Measurements from ENCODE around the gene C1orf35. TPM values are rescaled to one million over a fixed set of nuclear protein-coding genes. Genes with fewer than 3 reads are reported as not detected.

C1orf35 gene
- total and polyA plus RNA-seq, 4 donors = 4.0 to 7.5 (median 6.4) TPM

GRCh38 chr1:228109073-228109961, 6.2 kb upstream of the C1orf35 start, which contains the start of gene MRPL55 (continued):
- TF ChIP-seq ZBTB33 (IDR thresholded peaks at IDR 0.05) = no peak
- no peak for TF ChIP-seq TAF1 (conservative IDR thresholded peaks at IDR 0.05)
- TF ChIP-seq JUND (IDR thresholded peaks at IDR 0.05) = peak in 1 of 2 donors; percentile 49
- peak; percentile 85 for TF ChIP-seq ATF3 (IDR thresholded peaks at IDR 0.05)

- peak overlapping the region; percentile 68 to 99 (median 89) for H3K4me3 ChIP-seq (ENCODE audit: low read depth in 1 of 3, low read length in 3 of 3)
- H3K36me3 ChIP-seq (ENCODE audit: control insufficient read depth in 4 of 4, insufficient read depth in 3 of 4, low read depth in 1 of 4, low read length in 3 of 4) = peaks cover 0 to 15% (median 10%) of the 10 kb centered on the region in 4 donors
- peaks cover 3 to 36% (median 29%) of the 10 kb centered on the region in 4 donors for H3K4me1 ChIP-seq (ENCODE audit: control insufficient read depth in 4 of 4, insufficient read depth in 4 of 4, low read length in 3 of 4)
- no peaks in the 10 kb centered on the region for H3K27me3 ChIP-seq (ENCODE audit: control insufficient read depth in 4 of 4, insufficient read depth in 4 of 4, low read length in 3 of 4)
- no peak for TF ChIP-seq RXRA (IDR thresholded peaks at IDR 0.05)
- TF ChIP-seq HNF4A (conservative IDR thresholded peaks at IDR 0.05) = no peak
- TF ChIP-seq ZBTB33 (IDR thresholded peaks at IDR 0.05) = no peak
- no peak for TF ChIP-seq YY1 (IDR thresholded peaks at IDR 0.05)
- TF ChIP-seq TAF1 (conservative IDR thresholded peaks at IDR 0.05) = no peak
- no peak for TF ChIP-seq HNF4G (IDR thresholded peaks at IDR 0.05)
- TF ChIP-seq REST (IDR thresholded peaks at IDR 0.05) = no peak
- no peak for TF ChIP-seq NR2F2 (IDR thresholded peaks at IDR 0.05)
- no peak for TF ChIP-seq GABPA (IDR thresholded peaks at IDR 0.05 in 1 of 2, conservative IDR thresholded peaks at IDR 0.05 in 1 of 2)
- TF ChIP-seq FOXA2 (IDR thresholded peaks at IDR 0.05) = no peak
- no peak for TF ChIP-seq FOXA1 (IDR thresholded peaks at IDR 0.05)
- no peak for TF ChIP-seq CTCF (IDR thresholded peaks at IDR 0.05; ENCODE audit: low read depth, low read length, missing input control)
- TF ChIP-seq EGR1 (IDR thresholded peaks at IDR 0.05; ENCODE audit: low read depth in 2 of 2) = no peak
- TF ChIP-seq SP1 (IDR thresholded peaks at IDR 0.05) = no peak
- no peak for TF ChIP-seq MAX (IDR thresholded peaks at IDR 0.05)
- no peak for TF ChIP-seq JUND (IDR thresholded peaks at IDR 0.05)
- TF ChIP-seq ATF3 (IDR thresholded peaks at IDR 0.05) = no peak
- no peak for TF ChIP-seq RAD21 (IDR thresholded peaks at IDR 0.05)
- H3K27ac ChIP-seq (ENCODE audit: low read depth in 1 of 2, low read length in 2 of 2) = peak overlapping the region; percentile 70 to 91
- DNase-seq (ENCODE audit: low spot score) = no peak
- 3% methylated on average over 8 of the region's 8 CpGs for WGBS
- peak overlapping the region; percentile 75 to 98 for H3K9ac ChIP-seq (ENCODE audit: low read depth in 1 of 2, low read length in 2 of 2)
- no peaks in the 10 kb centered on the region for H3K9me3 ChIP-seq (ENCODE audit: control insufficient read depth in 4 of 4, low read length in 3 of 4)
Measured at GRCh38 chr1:228108742-228109072, 5.6 kb upstream of the C1orf35 start.

All from liver (tissue), 9 donors.